Measurements from ENCODE around the gene SSR1.

GRCh38 chr6:7304821-7305220, 8.2 kb downstream of the SSR1 start:
- TF ChIP-seq CBFB (CRISPR knock-in tag; IDR thresholded peaks at IDR 0.05) (no peak), ZFX (CRISPR knock-in tag; IDR thresholded peaks at IDR 0.05) (no peak), XRCC4 (IDR thresholded peaks at IDR 0.05; ENCODE audit: extremely low read depth, insufficient read depth, insufficient read length) (no peak), SMARCC2 (IDR thresholded peaks at IDR 0.05; ENCODE audit: low read depth) (no peak), NFYB (IDR thresholded peaks at IDR 0.05; ENCODE audit: extremely low read depth, insufficient read length) (no peak), MYC (IDR thresholded peaks at IDR 0.05; ENCODE audit: low read depth, low read length) (no peak), MYC (CRISPR knock-in tag; IDR thresholded peaks at IDR 0.05; ENCODE audit: borderline replicate concordance, low read depth) (no peak), POLR2A (conservative IDR thresholded peaks at IDR 0.05) (no peak), HNRNPH1 (optimal IDR thresholded peaks at IDR 0.05; ENCODE audit: low read depth, low read length) (no peak)
